Stimulated activated CD8-positive, alpha-beta memory T cell treated with anti-CD3 and anti-CD28 coated beads, Interleukin-15, amount 100 ng/mL, for 48 hours (primary cell): ENCODE results near the gene PLCD1.
"Not testable (repeated sequence)": the region's sequence is repeated elsewhere in the genome, so short reads cannot be mapped to it uniquely, and the experiment has no call there.

ENCODE experiments used
- DNase-seq, 2 donors: peaks; one replicate each; pipeline ENCODE4 v3.0.0-alpha.2; 2020; ENCODE audit warnings: low read depth in 2 of 2

Gene PLCD1

DNA sequence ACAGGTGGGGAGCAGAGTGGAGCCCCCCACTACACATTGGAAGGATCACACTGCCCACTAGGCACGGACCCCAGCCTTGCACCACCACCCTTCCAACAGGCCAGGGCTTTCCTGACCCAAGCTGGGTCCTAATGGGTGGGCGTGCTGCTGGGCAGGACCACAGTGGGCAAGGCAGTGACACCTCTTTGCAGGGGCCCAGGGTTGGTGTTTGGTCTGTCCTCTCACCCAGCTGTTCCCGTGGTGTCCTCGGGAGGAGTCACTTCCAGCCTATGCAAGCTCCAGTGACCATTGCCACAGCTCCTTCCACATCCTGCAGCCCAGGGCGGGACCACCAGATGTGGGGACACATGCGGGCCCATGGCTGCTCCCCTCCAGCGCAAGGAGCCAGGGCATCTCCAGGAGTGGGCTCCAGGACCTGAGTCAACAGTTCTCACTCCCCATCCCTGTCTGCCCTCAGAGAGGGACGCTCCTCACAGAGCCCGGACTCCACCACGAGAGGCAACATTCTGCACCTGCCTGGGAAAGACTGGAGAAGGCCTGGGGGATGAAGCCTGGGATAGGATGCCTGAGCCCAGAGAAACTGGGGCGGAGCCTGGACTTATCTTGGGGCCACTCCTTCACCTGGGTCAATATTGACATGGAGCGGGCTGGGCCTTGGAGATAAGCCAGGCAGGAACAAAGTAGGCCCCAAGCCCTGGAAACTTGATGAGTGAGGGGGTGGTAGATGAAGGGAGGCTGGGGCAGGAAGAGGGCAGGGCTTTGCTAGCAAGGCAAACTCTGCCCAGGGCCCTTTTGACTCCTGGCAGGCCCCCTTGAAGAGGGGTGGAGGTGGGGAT is 42.7 kb downstream of the PLCD1 start:
- DNase-seq = no peak

DNA sequence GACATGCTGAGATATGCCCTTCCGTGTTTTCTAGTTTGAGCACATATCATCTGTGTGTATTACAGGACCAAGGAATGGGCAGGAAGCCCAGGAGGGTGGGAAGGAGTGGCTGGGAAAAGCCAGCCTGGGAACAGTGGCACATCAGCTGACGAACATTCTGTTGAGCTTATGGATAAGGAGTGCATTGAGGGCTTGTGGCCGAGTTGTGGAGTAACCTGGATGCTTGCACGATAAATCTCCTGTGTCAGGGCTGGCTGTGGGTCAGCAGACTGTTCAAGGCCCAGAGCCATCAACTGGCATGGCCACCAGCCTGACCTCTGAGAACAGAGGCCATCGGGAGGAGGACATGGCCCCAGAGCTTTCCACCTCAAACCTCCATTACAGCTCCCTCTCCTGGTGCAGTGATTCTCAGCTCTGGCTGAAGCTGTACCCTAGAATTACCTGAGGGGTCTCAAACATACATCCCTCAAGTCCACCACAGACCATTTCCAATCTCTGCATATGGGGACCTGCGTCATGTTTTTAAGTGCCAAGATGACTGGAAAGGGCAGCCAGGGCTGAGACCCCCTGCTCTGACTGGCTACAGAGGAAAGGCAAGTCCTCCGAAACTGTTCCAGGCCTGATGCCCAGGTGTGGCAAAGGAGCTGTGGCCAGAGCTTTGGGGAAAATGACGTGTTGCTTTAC is 43.7 kb downstream of the PLCD1 start:
- no peak for DNase-seq

DNA sequence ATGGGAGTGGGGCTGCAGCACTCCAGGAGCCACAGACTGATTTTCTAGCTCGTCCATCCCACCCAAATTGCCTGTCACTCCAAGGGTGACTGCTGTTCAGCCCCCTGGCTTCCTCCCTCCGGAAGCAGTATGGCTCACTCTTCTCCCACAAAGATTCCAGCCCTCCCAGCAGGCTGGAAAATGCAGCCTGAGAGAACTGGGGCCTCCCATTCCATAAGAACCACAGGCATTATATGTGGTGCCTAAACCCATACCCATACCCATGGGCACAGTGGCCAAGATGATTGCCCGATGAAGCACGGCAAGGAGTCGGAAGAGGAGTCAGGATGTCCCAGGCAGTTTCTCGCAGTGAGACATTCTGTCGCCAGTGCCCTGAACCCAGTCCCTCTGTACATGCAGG is 44.8 kb downstream of the PLCD1 start:
- DNase-seq = no peak

- no peak for DNase-seq
Observed at GRCh38 chr3:37984051-37984450, 45.4 kb downstream of the PLCD1 start.

- no peak for DNase-seq
Observed at GRCh38 chr3:37982331-37982730, 47.1 kb downstream of the PLCD1 start.

- no peak for DNase-seq
Observed at GRCh38 chr3:37981348-37981664, 48.1 kb downstream of the PLCD1 start.

- DNase-seq = no peak
Observed at GRCh38 chr3:37980462-37981347, 48.7 kb downstream of the PLCD1 start.

DNA sequence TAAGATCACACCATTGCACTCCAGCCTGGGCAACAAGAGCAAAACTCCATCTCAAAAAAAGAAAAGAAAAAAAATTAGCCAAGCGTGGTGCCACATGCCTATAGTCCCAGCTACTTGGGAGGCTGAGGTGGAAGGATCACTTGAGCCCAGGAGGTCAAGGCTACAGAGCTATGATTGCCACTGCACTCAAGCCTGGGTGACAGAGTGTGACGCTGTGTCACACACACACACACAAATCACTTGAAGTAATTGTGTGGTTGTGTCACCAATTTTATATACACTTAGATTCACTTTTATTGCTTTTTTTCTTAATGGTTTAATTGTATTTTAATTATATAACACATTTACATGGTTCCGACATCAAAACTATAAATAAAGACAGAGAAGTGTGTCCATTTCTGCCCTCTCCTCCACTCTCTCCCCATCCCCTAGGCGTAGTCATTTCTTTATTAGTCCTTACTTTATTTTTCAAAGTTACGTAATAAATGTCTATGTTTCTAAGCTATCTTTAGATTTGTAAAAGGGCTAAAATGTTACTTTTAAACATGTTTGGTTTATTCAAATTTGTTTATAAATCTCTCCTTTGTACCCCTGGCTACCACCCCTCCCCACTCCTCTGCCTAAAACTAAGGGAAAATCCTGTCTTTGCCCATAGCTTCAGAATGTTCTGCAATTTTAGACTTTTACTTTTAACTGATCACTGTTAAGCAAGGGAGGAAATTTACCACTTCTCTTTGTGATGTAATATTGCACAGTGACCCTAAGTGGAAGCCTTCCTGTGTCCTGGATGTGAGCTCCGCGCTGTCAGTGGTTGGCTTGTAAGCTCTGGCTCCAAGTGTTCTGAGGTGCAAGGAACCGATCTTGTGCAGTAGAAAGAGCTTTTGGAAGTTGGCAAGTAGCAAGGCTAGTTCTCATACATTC is 49.6 kb downstream of the PLCD1 start:
- no peak for DNase-seq

DNA sequence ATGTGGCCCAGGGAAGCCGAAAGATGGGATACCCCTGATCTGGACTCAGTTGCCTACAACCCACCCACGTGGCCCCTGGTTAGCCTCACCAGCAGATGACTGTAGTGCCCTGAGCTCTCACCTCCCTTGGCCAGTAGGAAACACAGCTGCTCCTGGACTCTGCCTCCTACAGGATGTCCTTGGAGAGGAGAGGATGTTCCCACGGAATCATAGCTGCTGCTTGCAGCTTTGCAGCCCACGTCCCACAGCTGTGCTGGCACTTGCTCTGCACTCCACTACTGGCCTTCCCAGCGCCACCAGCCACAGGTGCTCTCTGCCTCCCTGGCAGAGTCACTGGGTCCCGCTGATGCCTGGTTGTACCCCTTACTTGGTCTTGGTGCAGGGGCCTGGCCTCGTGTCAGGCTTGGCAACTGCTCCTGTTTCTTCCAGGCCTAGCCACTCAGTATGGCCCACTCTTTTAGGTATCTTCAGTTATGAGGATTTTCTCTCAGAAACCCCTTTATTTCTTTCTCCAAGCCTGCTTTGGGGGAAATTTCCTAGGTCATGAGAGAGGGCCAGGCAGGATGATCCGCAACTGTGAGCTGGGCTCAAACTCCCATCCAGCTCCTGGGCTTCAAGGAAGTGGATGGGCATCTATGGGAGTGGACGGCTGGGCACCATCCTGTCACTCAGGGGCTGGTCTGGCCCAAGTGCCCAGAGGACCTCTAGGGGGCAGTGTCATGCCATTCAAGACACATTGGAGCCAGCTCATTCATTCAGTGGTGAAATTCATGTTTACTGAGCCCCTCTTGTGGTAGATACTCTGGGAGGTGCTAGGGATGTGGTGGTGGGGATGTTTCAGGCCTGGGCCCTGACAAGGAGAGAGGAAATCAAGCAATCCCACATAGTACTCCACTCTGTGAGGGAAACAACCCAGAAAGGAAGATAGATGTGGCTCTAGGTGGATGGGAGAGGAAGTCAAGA is 55.0 kb downstream of the PLCD1 start:
- peak; percentile 41 to 47 for DNase-seq

DNA sequence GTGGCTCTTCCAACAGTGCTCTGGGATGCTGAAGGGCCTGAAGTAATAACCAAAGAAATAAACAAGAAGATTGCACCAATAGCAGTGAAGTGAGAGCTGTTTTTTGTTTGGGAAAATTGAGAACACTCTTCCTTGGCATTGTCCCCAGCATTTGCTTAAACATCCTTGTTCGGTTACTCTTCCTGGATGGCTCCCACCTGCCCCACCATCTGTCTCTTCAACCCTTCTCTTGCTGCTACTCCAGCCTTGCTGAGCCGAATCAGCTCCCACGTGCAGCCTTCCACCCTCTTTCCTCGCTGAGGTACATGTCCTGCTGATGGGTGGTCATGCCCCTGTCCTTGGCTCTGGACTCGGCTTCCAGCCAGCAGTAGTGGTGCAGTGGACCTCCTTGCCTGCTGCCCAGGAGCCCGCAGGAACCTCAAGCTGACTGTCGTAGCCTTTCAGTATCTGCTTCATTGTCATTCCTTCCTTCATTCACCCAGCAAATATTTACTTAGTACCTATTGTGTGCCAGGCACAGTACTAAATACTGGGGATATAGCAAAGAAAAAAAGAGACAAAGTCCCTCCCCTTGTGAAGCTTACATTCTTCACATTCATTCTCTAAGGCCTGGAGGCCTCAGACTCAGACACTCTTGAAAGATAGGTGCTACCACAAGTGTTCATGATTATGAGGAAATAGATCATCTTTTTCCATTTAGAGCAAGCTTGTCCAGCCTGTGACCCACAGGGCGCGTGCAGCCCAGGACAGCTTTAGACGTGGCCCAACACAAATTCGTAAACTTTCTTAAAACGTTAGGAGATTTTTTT is 56.0 kb downstream of the PLCD1 start:
- no peak for DNase-seq

- not testable (repeated sequence) for DNase-seq
Observed at GRCh38 chr3:37972056-37972455, 57.4 kb downstream of the PLCD1 start.

GRCh38 chr3:37971467-37971866 is 58.0 kb downstream of the PLCD1 start:
- no peak for DNase-seq

- DNase-seq = no peak
Observed at GRCh38 chr3:37970802-37971201, 58.6 kb downstream of the PLCD1 start.

- no peak for DNase-seq
Observed at GRCh38 chr3:37969596-37970100, 59.8 kb downstream of the PLCD1 start.

DNA sequence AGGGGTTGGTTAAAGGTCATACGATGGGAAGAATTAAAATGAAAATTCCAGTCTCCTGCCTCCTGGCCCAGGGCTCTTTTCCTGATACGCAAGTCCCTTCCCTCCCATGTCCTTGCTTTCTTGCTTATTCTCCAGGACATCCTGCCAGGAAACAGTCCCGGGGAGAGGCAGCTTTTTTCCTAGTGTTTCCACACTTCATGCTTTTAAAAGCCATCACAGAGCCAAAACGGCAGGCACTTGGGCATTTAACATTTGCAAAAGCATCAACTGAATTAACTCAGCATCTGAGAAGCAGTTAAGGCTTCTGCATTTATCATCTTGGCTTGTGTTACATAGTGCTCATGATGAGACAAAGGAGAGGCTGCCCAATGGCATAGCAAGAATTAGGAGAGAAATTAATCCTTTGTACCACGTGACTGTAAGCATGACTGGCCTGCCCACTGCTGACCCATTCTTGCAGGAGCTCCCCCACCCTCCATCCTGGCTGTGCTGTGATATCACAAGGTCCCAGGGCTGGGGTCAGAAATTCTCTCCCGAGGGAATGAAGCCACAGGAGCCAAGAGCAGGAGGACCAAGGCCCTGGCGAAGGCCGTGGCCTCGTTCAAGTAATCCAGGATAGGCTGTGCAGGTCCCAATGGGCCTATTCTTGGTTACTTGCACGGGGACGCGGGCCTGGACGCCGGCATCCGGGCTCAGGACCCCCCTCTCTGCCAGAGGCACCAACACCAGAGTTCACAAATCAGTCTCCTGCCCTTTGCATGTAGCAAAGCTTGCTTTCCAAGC is 60.4 kb downstream of the PLCD1 start:
- DNase-seq = no peak

- no peak for DNase-seq
Observed at GRCh38 chr3:37968199-37968598, 61.2 kb downstream of the PLCD1 start.

DNA sequence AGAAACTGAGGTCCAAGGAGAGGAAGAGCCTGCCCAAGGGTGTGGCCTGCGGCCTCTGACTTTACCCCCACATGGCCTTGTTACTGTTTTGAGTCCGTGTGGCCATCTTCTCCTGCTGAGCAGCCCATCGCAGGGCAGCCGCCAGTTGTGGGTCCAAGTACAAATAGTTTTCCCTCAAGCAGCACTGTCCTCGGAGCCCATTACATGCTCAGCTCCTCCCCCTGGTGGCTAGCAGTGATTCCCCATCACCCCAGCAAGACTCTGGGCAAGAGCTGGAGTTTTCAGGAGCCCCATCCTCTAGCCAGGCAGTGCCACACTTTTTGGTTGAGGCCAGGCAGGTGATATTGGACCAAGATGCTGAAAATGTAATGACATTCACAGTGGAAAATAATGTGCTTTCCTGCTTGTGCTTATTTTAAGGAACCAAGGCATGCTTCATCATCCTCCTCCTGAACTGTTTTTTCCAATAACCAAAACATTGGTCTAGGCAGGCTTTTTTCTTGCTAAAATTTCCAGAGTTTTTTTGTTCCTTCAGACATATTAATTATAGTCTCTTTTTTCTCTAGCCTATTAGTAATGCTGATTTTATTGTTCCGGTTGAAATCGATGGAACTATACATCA is 62.1 kb downstream of the PLCD1 start:
- peak; percentile 27 to 36 for DNase-seq

GRCh38 chr3:37964716-37965115 is 64.7 kb downstream of the PLCD1 start:
- no peak for DNase-seq
